A673 (cell line): Measurements from ENCODE around the gene OVCH1.

ENCODE experiments used
- CTCF ChIP-seq: fragments of 300-800, 200-600 bp; sonication (generic); conservative IDR thresholded peaks from 2 replicates; pipeline ENCODE4 v1.5.1; 2017; ENCODE audit warnings: low read depth, mild to moderate bottlenecking, antibody characterized with exemption, low read length, moderate library complexity, mixed read lengths
- EZH2 ChIP-seq: fragments of 200-600 bp; sonication (generic); IDR thresholded peaks from 2 replicates; pipeline ENCODE4 v1.6.1; 2017; ENCODE audit warnings: borderline replicate concordance, low read depth, mild to moderate bottlenecking, mixed read lengths, antibody characterized with exemption, low read length; ENCODE audit not compliant: poor library complexity, severe bottlenecking

GRCh38 chr12:29528161-29528560 lies 30.7 kb upstream of the OVCH1 start:
- no peak for TF ChIP-seq CTCF
- TF ChIP-seq EZH2: no peak
